K562 (cell line): Measurements from ENCODE around the gene DIMT1. TPM values are rescaled to one million over a fixed set of nuclear protein-coding genes. Genes with fewer than 3 reads are reported as not detected.
A peak's percentile ranks its signal among the peaks of the same experiment; 100 is the strongest.

Source experiments
- CBX5 ChIP-seq: IDR thresholded peaks from 2 replicates; pipeline ENCODE4 v1.6.1; 2014; ENCODE audit warnings: low read depth, borderline replicate concordance
- CHD2 ChIP-seq: IDR thresholded peaks from 2 replicates; pipeline ENCODE4 v1.6.1; 2011; ENCODE audit warnings: low read depth, low read length
- DACH1 ChIP-seq: fragments of 450-650 bp; IDR thresholded peaks from 2 replicates; pipeline ENCODE4 v1.6.1; 2018; ENCODE audit not compliant: partially characterized antibody
- FIP1L1 ChIP-seq: fragments of 200-400 bp; formaldehyde crosslinking; IDR thresholded peaks from 2 replicates; pipeline ENCODE4 v1.6.1; 2018; ENCODE audit warnings: mild to moderate bottlenecking, low read depth, low read length; ENCODE audit not compliant: poor library complexity, severe bottlenecking
- IFI16 ChIP-seq: fragments of 250-450 bp; sonication (Bioruptor Pico); IDR thresholded peaks from 2 replicates; pipeline ENCODE4 v2.1.2; 2022; ENCODE audit warnings: mild to moderate bottlenecking, inconsistent platforms
- PCBP1 ChIP-seq: fragments of 200-400 bp; formaldehyde crosslinking; IDR thresholded peaks from 2 replicates; pipeline ENCODE4 v1.6.1; 2018; ENCODE audit warnings: mild to moderate bottlenecking, low read depth, low read length; ENCODE audit not compliant: poor library complexity, severe bottlenecking
- RBM17 ChIP-seq: fragments of 200-400 bp; formaldehyde crosslinking; IDR thresholded peaks from 2 replicates; pipeline ENCODE4 v1.6.1; 2017; ENCODE audit warnings: low read depth, mild to moderate bottlenecking, low read length, borderline replicate concordance
- RNF2 ChIP-seq: sonication (generic); IDR thresholded peaks from 2 replicates; pipeline ENCODE4 v1.6.1; 2016
- STAG1 ChIP-seq: sonication (generic); formaldehyde crosslinking; IDR thresholded peaks from 2 replicates; pipeline ENCODE4 v1.5.0; 2020; ENCODE audit warnings: missing genetic modification reagents, borderline replicate concordance
- U2AF2 ChIP-seq: fragments of 200-400 bp; formaldehyde crosslinking; optimal IDR thresholded peaks from 2 replicates; pipeline ENCODE3; 2017; ENCODE audit warnings: low read depth, mild to moderate bottlenecking, low read length
- ZBED1 ChIP-seq: IDR thresholded peaks from 2 replicates; pipeline ENCODE4 v1.6.1; 2014
- ZNF445 ChIP-seq: fragments of 250-450 bp; sonication (Bioruptor Pico); IDR thresholded peaks from 2 replicates; pipeline ENCODE4 v1.4.0; 2020; ENCODE audit warnings: low read depth, mild to moderate bottlenecking, moderate library complexity
- polyA plus RNA-seq, 8 experiments: library from polyadenylated mRNA; depleted of rRNA in 4 of 8; stranded (reverse) in 5 of 8; unstranded in 3 of 8; fragments of >200 nt; fragmentation: Nextera tagmentation in 2 of 8; fragmentation: Illumina TruSeq in 1 of 8; extraction: Ambion mirVana in 2 of 8; extraction: Trizol in 1 of 8; gene quantifications; 2 replicates each; pipeline versions ENCODE4 v1.2.1 to v1.2.3, GENCODE V29; 2011 to 2014; ENCODE audit warnings: inconsistent platforms in 1 of 8, missing spikeins in 1 of 8
- total RNA-seq, 7 experiments: library from RNA; depleted of rRNA in 6 of 7; stranded (reverse); fragments of >200 nt in 6 of 7; fragmentation: Illumina TruSeq in 2 of 7; extraction: Trizol in 2 of 7; gene quantifications; 2 replicates each; pipeline versions ENCODE4 v1.2.1 to v1.2.3, GENCODE V29; 2011 to 2021; ENCODE audit warnings: low replicate concordance in 1 of 7
- TF ChIP-seq, protein P1 (sequence below): sonication (generic); formaldehyde crosslinking; IDR thresholded peaks from 2 replicates; pipeline ENCODE4 v1.8.0; 2022; ENCODE audit warnings: missing genetic modification reagents, mild to moderate bottlenecking, moderate library complexity, borderline replicate concordance
- TF ChIP-seq, protein P2 (sequence below), 2 experiments: fragments of 150-350 bp in 1 of 2; IDR thresholded peaks; 2 replicates each; pipeline ENCODE4 v1.6.1; 2012 to 2016; ENCODE audit warnings: low read depth in 2 of 2, low read length in 2 of 2, mild to moderate bottlenecking in 1 of 2, moderate library complexity in 1 of 2
- TF ChIP-seq, protein P3 (sequence below): fragments of 450-650 bp; IDR thresholded peaks from 2 replicates; pipeline ENCODE4 v1.6.1; 2017; ENCODE audit warnings: antibody characterized with exemption, mild to moderate bottlenecking
- TF ChIP-seq, protein P4 (sequence below): sonication (generic); formaldehyde crosslinking; IDR thresholded peaks from 2 replicates; pipeline ENCODE4 v1.9.0; 2022; ENCODE audit warnings: mild to moderate bottlenecking, missing genetic modification reagents
- TF ChIP-seq, protein P5 (sequence below), 2 experiments: fragments of 250-450 bp in 1 of 2; fragments of 450-650 bp in 1 of 2; sonication (Bioruptor Pico) in 1 of 2; IDR thresholded peaks; 2 replicates each; pipeline versions ENCODE4 v1.6.1 to v1.8.0; 2016 to 2021; ENCODE audit warnings: mild to moderate bottlenecking in 2 of 2, moderate library complexity in 2 of 2, missing compliant biosample characterization in 1 of 2, missing genetic modification characterization in 1 of 2

DIMT1 gene
- total and polyA plus RNA-seq, 9 of the 15 experiments (the other 6 are each of a cell fraction or from before 2014, with no cell fraction given) = 28.9 to 85.3 (median 54.1) TPM

DNA sequence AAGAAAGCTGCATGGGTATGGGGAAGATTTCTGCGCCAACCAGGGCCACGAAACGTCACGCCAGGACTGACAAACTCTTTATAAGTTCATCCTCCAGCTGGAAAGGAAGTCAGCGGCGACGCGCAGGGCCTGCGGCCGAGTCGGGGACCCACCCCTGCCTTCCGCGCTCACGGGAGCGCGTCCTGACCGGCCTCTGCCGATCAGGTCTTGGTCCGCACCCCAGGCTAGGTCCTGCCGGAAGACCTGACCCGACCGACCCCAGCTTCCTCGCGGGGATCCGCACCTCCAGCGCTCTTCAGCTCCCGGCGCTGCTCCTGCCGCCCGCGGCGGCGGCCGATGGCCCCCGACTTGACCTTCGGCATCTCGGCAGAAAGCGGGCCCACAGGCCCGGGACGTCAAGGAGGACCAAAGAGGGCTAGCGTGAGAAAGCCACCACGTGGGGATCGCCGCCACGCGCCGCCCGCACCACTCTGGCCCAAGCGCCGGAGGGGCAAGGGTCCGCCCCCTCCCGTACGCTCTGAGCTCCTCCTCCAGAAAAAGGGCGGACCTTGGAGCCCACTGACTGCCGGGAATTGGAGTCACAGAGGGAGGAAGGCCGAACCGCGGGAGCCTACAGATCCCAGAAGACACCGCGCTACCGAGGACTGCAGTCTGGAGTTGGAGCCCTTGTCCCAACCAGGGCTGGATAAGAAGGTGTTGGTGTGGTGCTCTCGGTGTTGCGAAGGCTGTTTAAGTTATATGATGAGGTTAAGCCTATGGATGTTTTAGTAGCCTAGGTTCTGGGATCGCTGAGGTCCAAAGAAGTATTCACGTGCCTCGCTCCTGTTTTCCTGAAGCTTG is at the start of gene DIMT1 (continued):
- peak; percentile 67 for TF ChIP-seq PCBP1
- no peak for TF ChIP-seq U2AF2
- peak; percentile 47 for TF ChIP-seq RNF2
- no peak for TF ChIP-seq CBX5
- TF ChIP-seq, protein P1, sequence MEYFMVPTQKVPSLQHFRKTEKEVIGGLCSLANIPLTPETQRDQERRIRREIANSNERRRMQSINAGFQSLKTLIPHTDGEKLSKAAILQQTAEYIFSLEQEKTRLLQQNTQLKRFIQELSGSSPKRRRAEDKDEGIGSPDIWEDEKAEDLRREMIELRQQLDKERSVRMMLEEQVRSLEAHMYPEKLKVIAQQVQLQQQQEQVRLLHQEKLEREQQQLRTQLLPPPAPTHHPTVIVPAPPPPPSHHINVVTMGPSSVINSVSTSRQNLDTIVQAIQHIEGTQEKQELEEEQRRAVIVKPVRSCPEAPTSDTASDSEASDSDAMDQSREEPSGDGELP (CRISPR knock-in tag) = peak; percentile 90
- TF ChIP-seq, protein P2, sequence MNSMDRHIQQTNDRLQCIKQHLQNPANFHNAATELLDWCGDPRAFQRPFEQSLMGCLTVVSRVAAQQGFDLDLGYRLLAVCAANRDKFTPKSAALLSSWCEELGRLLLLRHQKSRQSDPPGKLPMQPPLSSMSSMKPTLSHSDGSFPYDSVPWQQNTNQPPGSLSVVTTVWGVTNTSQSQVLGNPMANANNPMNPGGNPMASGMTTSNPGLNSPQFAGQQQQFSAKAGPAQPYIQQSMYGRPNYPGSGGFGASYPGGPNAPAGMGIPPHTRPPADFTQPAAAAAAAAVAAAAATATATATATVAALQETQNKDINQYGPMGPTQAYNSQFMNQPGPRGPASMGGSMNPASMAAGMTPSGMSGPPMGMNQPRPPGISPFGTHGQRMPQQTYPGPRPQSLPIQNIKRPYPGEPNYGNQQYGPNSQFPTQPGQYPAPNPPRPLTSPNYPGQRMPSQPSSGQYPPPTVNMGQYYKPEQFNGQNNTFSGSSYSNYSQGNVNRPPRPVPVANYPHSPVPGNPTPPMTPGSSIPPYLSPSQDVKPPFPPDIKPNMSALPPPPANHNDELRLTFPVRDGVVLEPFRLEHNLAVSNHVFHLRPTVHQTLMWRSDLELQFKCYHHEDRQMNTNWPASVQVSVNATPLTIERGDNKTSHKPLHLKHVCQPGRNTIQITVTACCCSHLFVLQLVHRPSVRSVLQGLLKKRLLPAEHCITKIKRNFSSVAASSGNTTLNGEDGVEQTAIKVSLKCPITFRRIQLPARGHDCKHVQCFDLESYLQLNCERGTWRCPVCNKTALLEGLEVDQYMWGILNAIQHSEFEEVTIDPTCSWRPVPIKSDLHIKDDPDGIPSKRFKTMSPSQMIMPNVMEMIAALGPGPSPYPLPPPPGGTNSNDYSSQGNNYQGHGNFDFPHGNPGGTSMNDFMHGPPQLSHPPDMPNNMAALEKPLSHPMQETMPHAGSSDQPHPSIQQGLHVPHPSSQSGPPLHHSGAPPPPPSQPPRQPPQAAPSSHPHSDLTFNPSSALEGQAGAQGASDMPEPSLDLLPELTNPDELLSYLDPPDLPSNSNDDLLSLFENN (IDR thresholded peaks at IDR 0.05; ENCODE audit: low read depth in 2 of 2, low read length in 2 of 2) = no peak
- TF ChIP-seq RBM17 = no peak
- TF ChIP-seq CHD2 = no peak
- TF ChIP-seq, protein P3, sequence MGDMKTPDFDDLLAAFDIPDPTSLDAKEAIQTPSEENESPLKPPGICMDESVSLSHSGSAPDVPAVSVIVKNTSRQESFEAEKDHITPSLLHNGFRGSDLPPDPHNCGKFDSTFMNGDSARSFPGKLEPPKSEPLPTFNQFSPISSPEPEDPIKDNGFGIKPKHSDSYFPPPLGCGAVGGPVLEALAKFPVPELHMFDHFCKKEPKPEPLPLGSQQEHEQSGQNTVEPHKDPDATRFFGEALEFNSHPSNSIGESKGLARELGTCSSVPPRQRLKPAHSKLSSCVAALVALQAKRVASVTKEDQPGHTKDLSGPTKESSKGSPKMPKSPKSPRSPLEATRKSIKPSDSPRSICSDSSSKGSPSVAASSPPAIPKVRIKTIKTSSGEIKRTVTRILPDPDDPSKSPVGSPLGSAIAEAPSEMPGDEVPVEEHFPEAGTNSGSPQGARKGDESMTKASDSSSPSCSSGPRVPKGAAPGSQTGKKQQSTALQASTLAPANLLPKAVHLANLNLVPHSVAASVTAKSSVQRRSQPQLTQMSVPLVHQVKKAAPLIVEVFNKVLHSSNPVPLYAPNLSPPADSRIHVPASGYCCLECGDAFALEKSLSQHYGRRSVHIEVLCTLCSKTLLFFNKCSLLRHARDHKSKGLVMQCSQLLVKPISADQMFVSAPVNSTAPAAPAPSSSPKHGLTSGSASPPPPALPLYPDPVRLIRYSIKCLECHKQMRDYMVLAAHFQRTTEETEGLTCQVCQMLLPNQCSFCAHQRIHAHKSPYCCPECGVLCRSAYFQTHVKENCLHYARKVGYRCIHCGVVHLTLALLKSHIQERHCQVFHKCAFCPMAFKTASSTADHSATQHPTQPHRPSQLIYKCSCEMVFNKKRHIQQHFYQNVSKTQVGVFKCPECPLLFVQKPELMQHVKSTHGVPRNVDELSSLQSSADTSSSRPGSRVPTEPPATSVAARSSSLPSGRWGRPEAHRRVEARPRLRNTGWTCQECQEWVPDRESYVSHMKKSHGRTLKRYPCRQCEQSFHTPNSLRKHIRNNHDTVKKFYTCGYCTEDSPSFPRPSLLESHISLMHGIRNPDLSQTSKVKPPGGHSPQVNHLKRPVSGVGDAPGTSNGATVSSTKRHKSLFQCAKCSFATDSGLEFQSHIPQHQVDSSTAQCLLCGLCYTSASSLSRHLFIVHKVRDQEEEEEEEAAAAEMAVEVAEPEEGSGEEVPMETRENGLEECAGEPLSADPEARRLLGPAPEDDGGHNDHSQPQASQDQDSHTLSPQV = 0 out of 2 replicates have a peak, but pooled peaks have one; percentile 32
- no peak for TF ChIP-seq STAG1 (CRISPR knock-in tag)
- TF ChIP-seq, protein P4, sequence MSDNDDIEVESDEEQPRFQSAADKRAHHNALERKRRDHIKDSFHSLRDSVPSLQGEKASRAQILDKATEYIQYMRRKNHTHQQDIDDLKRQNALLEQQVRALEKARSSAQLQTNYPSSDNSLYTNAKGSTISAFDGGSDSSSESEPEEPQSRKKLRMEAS (CRISPR knock-in tag) = peak; percentile 97
- peak; percentile 27; the same call in 1 of the 2 replicates for TF ChIP-seq ZBED1
- TF ChIP-seq, protein P5, sequence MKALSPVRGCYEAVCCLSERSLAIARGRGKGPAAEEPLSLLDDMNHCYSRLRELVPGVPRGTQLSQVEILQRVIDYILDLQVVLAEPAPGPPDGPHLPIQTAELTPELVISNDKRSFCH (CRISPR knock-in tag; IDR thresholded peaks at IDR 0.05) = no peak
- TF ChIP-seq, protein P5 (tag; IDR thresholded peaks at IDR 0.05) = peak; percentile 78; the same call in 1 of the 2 replicates
- TF ChIP-seq DACH1 = peak; percentile 47
- no peak for TF ChIP-seq IFI16
- no peak for TF ChIP-seq ZNF445 (CRISPR knock-in tag)
- peak; percentile 87 for TF ChIP-seq FIP1L1
